TTC549 (cell line): ENCODE measurements around the gene PHC2.
"Not testable (repeated sequence)": the region's sequence is repeated elsewhere in the genome, so short reads cannot be mapped to it uniquely, and the experiment has no call there.

Source experiments
- FAIRE-seq: peaks from 2 replicates; lab custom pipeline; 2012; peaks lifted over from hg19 to GRCh38; lab: Jason Lieb, UNC

The PHC2 gene

GRCh38 chr1:33310702-33311101 lies 120.2 kb downstream of the PHC2 start:
- no peak for FAIRE-seq

- not testable (repeated sequence) for FAIRE-seq
These were observed 121.5 kb downstream of the PHC2 start for GRCh38 chr1:33309351-33309750.

- no peak for FAIRE-seq
These were observed 123.4 kb downstream of the PHC2 start for GRCh38 chr1:33307494-33307864.

GRCh38 chr1:33306653-33307493 lies 124.0 kb downstream of the PHC2 start:
- FAIRE-seq: no peak

GRCh38 chr1:33305816-33306652 lies 124.9 kb downstream of the PHC2 start:
- no peak for FAIRE-seq

GRCh38 chr1:33305016-33305415 lies 125.9 kb downstream of the PHC2 start:
- FAIRE-seq: no peak

GRCh38 chr1:33302325-33302724 lies 128.6 kb downstream of the PHC2 start:
- FAIRE-seq: no peak

- FAIRE-seq: no peak
These were observed 129.5 kb downstream of the PHC2 start for GRCh38 chr1:33301273-33301984.

- no peak for FAIRE-seq
These were observed 130.2 kb downstream of the PHC2 start for GRCh38 chr1:33300673-33301072.

- no peak for FAIRE-seq
These were observed 131.3 kb downstream of the PHC2 start for GRCh38 chr1:33299461-33300155.

GRCh38 chr1:33298623-33299277 lies 132.1 kb downstream of the PHC2 start:
- FAIRE-seq: no peak

- no peak for FAIRE-seq
These were observed 132.8 kb downstream of the PHC2 start for GRCh38 chr1:33297911-33298622.

- FAIRE-seq: no peak
These were observed 134.1 kb downstream of the PHC2 start for GRCh38 chr1:33296824-33297223.

GRCh38 chr1:33296082-33296458 lies 134.8 kb downstream of the PHC2 start:
- no peak for FAIRE-seq

GRCh38 chr1:33295450-33296081 lies 135.3 kb downstream of the PHC2 start:
- no peak for FAIRE-seq

GRCh38 chr1:33295023-33295422 lies 135.9 kb downstream of the PHC2 start:
- FAIRE-seq: no peak

- FAIRE-seq: no peak
These were observed 136.6 kb downstream of the PHC2 start for GRCh38 chr1:33294071-33295010.

- FAIRE-seq: no peak
These were observed 138.1 kb downstream of the PHC2 start for GRCh38 chr1:33292726-33293340.

GRCh38 chr1:33290615-33291014 lies 140.3 kb downstream of the PHC2 start:
- FAIRE-seq: not testable (repeated sequence)
